ENCODE results near the gene OR2F1.

Gene OR2F1, protein sequence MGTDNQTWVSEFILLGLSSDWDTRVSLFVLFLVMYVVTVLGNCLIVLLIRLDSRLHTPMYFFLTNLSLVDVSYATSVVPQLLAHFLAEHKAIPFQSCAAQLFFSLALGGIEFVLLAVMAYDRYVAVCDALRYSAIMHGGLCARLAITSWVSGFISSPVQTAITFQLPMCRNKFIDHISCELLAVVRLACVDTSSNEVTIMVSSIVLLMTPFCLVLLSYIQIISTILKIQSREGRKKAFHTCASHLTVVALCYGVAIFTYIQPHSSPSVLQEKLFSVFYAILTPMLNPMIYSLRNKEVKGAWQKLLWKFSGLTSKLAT

DNA sequence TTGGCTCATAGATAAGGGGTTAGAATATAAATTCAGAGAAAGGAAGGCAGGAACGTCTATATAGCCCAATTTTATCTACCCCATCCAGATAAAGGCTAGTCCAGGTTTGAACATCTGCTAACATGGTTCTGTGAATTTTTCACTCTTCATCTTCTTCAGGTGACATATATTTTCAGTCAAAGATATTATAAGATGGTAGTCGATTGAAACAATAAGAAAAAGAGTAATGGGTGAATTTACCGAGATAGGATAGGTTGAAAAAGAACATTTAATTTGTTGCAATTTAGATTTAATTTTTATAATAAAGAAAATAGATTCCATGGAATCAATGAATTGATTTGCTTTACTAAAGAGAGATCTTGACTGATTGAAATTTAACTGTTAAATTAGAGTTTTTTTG lies at the start of gene OR2F1:
TSS of gene OR2F1 (plus strand) at position 301 of the 400 bp plus-strand sequence. CDS start 5,127 bp downstream, outside the sequence.
- DNase-seq, result no peak

- no peak for DNase-seq
Measured at GRCh38 chr7:143905509-143905908, 49.1 kb upstream of the OR2F1 start.

GRCh38 chr7:143906151-143906550 lies 48.5 kb upstream of the OR2F1 start:
- no peak for DNase-seq

- no peak for DNase-seq
Measured at GRCh38 chr7:143906895-143907294, 47.7 kb upstream of the OR2F1 start.

GRCh38 chr7:143908120-143908519 lies 46.5 kb upstream of the OR2F1 start:
- no peak for DNase-seq

GRCh38 chr7:143909863-143910262 lies 44.8 kb upstream of the OR2F1 start:
- no peak for DNase-seq

- no peak for DNase-seq
Measured at GRCh38 chr7:143910473-143911248, 44.0 kb upstream of the OR2F1 start.

DNA sequence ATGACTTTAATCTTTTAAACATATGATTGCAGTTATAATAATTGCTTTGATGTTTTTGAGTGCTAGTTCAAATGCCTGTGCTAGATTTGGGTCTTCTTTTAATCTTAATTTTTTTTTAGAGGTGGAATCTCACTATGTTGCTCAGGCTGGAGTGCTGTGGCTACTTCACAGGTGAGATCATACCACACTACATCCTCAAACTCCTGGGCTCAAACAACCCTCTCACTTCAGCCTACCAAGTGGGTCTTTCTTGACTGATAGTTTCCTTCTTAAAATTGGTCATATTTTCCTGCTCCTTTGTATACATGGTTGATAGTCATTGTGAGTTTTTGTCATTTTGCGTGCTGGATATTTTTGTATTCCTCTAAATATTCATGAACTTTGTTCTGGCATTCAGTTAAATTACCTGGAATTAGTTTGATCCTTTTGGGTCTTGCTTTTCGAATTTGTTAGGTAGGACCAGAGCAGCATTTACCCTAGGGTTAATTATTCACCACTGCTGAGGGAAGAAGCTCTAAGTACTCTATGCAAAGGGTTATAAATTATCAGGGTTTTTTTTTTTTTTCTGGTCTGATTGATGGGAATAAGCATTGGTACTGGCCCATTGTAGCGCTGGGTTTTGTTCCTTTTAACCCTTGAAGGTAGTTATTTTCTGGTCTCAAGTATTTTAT lies 40.6 kb upstream of the OR2F1 start:
- DNase-seq, result no peak

DNA sequence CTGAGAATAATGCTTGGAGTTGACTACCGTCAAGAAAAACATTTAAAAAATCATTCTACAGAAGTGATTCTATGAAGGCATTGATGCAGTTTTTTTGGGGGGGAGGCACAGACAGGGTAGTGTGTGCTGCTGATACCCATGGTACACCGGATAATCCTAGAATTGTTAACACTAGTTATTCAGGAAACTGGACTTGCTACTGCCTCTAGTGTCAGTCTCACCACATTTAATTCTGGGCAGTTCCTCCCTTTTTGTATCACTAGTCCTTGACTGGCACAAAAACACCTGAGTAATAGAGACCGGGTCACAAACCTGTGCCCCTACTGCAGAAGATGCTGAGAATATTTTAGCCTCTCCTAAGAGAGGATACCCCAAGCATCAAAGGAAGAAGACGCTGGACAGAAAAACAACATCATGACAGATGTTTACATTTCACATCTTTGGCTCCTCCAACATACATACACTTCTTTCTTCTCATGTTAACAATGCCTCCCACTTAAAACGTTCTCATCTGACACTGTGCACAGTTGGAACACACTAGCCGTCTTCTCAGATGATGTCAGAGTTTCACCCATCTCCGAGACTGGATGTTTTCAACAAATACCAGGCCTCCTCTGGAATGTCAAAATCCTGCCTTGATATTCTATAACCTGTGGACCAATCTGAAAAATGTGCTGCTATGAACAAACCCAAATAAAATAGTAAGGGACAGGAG lies 39.5 kb upstream of the OR2F1 start:
- DNase-seq, result no peak

- no peak for DNase-seq
Measured at GRCh38 chr7:143924851-143925250, 29.8 kb upstream of the OR2F1 start.

GRCh38 chr7:143929224-143929920 lies 25.3 kb upstream of the OR2F1 start:
- no peak for DNase-seq

- DNase-seq, result no peak
Measured at GRCh38 chr7:143931739-143932138, 22.9 kb upstream of the OR2F1 start.

- no peak for DNase-seq
Measured at GRCh38 chr7:143934526-143935325, 19.9 kb upstream of the OR2F1 start, which contains the start of gene OR2F2. TSS of gene OR2F2 (plus strand) at chr7:143935233. CDS start at chr7:143935233, 0 bp downstream.

DNA sequence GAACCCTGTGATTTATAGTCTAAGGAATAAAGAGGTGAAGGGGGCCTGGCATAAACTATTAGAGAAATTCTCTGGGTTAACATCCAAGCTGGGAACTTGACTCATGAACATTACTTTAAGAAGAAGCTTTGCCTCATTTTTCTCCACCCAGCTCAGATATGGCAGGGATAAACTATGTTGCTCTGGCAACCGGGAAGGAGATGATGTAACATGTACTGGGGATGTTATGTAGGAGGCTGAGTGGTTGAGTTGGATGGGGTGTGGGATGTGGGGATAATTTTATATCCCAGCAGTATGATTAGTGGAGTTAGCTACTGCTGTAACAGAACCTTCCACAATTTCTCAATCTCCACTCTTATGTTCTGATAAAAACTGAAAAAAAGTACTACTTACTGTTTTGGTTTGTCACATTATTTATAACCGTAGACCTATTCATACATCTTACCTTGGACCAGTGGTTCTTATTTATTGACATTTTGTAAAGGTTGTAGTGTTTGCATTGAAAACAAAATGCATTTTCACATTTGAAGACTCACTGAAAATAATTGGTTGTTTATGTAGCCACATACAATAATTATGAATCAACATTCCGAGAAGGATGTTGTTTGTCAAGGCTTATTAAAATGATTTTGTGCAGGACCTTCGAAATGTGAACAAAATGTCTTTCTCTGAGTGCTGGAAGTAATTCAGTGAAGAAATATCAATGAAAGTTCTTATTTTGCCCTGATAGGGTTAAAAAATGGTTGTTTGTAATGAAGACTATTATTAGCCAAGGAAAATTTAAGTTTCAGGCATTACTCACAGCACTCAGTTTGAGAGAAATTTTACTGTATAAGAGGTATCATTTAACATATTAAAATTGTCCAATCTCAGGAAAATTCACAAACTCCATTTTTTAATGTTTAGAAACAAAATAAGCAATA lies 18.3 kb upstream of the OR2F1 start:
- no peak for DNase-seq

GRCh38 chr7:143938379-143939243 lies 16.0 kb upstream of the OR2F1 start:
- DNase-seq, result no peak

GRCh38 chr7:143945423-143945822 lies 9.2 kb upstream of the OR2F1 start:
- no peak for DNase-seq

GRCh38 chr7:143947111-143947510 lies 7.5 kb upstream of the OR2F1 start:
- no peak for DNase-seq

DNA sequence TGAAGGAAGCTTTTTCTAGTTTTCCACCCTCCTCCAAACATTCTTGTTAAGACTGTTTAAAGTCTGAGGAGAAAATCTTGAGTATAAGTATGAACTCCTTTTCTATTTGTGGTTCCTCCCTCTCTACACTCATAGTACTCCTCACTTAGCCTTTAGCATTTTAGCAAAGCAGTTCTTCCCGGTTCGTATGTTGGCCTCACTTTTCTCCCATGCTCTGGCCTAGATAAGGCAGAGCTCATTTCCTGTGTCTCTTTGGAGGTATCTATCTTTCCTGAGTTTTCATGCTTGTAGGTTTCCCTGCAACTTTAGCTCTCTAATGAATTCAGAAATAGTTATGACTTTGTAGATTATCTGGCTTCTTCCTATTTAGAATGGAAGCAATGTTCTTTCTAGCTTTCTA lies 5.9 kb upstream of the OR2F1 start:
- DNase-seq, result no peak

- DNase-seq, result no peak
Measured at GRCh38 chr7:143953421-143953820, 1.2 kb upstream of the OR2F1 start.

All from NCI-H1092 treated with DMSO at 0.1 percent for 48 hours (cell line).